ENCODE measurements around the gene HIVEP3. TPM values are rescaled to one million over a fixed set of nuclear protein-coding genes. Genes with fewer than 3 reads are reported as not detected.
A peak's percentile ranks its signal among the peaks of the same experiment; 100 is the strongest.

The HIVEP3 gene
- total RNA-seq, 1 donor from 2014 or later: 6.4 TPM

- ATAC-seq (ENCODE audit: poor library complexity) (no peak), DNase-seq (no peak)
- intact Hi-C loops (cut with DNase I): no loop called here
Measured at GRCh38 chr1:41809692-41810091, 109.0 kb downstream of the HIVEP3 start.

DNA sequence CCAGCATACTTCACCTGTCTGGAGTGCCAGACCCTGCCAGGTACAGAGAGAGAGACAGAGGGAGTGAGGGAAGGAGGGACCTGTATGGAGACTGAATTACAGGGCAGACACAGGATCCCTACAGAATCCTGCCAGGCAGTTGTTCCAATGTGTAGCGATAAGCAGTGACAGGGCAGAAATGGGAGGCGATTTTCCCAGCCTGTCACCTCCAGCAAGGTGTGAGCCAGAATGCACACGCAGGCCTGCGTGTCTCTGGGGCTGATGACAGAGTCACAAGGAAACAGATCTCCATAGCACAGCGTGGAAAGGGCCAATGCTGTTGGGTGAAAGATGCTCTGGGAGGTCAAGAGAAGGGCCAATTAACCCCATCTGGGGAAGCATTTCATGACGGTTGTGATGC lies 111.3 kb downstream of the HIVEP3 start:
- peak; percentile 71 for DNase-seq
- ATAC-seq (ENCODE audit: poor library complexity): peak; percentile 83
- intact Hi-C loops (cut with DNase I): no loop called here

DNA sequence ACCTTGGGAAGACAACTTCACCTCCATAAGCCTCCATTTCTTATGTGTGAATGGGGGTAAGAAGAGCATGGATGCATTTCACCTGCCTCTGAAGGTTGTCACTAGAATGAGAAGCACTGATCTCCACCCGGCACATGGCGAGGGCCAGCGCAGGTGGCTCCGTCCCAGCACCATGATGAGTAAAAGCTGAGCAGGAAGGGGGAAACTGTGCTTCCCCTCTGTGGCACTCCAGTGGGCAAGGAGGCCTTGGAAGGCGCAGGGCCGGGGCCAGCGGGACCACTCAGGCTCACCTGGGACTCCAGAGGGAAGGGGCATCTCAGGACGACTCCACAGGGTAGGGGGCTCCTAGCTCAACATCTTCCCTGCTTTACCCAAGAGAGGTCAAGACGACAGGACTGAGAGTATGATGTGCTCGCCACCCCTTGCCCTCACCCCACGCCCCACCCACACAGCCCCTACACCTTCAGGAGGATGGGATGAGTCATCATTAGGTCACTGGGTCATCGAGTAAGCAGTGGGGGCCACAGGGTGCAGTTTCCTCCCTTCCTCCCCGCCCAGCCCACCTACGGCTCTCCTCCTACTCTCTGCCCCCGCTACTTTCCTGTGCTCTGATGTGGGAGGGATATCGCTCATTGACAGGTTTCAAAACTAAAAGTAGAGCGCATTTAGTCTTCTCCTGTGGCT lies 112.1 kb downstream of the HIVEP3 start:
- DNase-seq (no peak), ATAC-seq (ENCODE audit: poor library complexity) (no peak)
- intact Hi-C loops (cut with DNase I): no loop called here

GRCh38 chr1:41805771-41806471 lies 112.8 kb downstream of the HIVEP3 start:
- ATAC-seq (ENCODE audit: poor library complexity) (no peak), DNase-seq (no peak)
- intact Hi-C loops (cut with DNase I): no loop called here

DNA sequence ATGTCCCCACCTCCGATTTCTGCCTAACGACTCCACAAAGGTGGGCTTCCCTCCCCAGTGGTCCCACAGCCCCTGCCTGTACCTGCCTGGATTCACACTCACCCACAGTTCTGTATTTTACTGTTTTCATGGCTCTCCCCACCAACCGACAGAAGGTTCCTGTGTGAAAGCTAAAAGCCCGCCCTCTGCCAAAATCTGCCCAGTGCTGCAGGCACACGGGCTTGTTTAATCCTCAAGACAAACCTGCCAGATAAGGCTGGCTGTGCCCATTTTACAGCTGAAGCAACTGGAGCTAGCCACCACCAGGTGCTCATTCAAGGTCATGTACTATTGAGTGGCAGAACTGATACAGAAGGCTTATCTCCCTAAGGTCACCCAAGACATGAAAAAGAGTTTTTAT lies 114.5 kb downstream of the HIVEP3 start:
- no peak for ATAC-seq (ENCODE audit: poor library complexity)
- DNase-seq: no peak
- intact Hi-C loops (cut with DNase I): no loop called here

GRCh38 chr1:41803656-41804055 lies 115.1 kb downstream of the HIVEP3 start:
- no peak for ATAC-seq (ENCODE audit: poor library complexity)
- intact Hi-C loops (cut with DNase I): no loop called here
- no peak for DNase-seq

DNA sequence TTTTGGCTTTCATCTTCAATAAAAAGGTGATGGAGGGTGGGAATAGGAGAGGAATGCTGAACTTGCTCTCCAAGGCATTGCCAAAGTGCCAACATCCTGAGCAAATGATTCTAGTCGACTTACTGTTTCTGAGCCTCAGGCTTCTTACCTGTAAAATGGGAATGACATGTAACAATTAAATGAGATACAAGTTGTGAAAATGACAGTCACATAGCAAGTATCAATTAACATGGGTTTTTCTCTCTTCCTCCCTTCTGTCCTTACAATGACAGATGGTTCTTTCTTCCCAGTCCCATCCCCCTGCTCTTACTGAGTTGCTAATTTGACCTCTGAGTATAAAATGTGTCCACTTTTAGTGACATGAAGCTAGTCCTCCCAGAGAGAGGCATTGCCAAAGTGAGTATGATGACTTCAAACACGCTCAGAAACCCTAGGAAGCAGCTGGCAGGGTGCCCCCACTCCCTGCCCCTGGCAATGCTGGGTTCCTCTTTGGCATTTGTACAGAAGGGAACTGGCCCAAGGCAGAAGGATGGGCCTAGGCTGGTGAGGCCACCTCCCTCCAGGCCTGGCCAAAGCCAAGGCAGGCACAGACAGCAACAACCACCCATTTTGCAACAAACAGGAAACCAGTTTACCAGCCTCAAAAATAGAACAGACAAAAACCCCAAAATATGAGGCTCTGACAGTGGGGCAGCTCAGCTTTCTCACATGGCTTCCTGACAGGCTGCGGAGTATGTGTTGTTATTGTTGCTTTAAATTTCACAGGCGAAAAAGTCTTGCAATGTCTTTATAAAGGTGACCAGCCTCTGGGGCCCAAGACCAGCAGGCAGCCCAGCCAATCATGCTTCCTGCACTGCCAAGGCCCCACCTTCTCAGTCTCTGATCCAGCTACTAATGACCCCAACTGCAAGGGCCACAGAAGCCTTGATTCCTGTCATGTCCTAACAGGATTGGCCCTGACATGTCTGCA lies 115.9 kb downstream of the HIVEP3 start:
- ATAC-seq (ENCODE audit: poor library complexity) (peak; percentile 44), DNase-seq (peak; percentile 88)
- intact Hi-C loops (cut with DNase I): no loop called here

DNA sequence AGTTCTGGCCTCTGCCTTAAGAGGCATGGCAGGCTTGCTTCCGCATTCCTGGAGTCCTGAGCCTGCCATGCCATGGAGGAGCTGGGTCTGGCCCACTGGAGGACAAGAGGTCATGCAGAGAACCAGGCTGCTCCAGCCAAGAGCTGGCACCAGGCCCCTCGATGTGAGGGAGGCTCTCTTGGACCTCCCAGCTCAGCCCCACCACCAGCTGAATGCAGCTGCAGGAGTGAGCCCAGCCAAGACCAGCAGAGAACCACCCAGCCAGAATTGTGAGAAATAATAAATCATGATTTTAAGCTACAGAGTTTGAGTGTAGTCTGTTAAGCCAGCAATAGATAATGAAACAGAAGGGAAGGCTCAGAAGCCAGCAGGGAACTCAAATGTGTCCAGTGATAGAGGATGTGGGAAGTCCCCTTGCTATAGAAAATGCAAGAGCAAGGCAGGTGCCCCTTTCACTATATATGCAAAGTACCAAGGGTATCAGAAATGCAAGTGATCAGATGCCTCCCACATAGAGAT lies 118.4 kb downstream of the HIVEP3 start:
- ATAC-seq (ENCODE audit: poor library complexity) (peak; percentile 78), DNase-seq (peak; percentile 88)
- intact Hi-C loops (cut with DNase I): no loop called here

DNA sequence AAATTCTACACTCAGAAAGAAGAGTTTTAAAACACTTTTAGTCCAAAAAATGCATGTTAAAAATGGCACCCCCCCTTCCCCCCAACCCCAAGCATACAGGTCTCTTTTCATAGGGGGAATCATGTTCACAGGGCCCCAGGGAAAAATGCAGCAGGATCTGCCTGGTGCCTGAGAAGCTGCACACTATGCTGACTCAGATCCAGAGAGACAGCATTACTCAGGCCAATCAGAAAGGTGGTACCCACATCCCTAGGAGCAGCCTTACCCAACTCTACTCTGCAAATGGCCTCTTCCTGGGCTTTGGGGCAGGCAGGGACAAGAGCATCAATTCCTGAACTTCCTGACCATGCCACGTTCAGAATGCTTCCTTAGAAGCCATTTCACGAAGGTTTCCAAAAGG lies 119.0 kb downstream of the HIVEP3 start:
- DNase-seq (no peak), ATAC-seq (ENCODE audit: poor library complexity) (no peak)
- intact Hi-C loops (cut with DNase I): loop anchor here (10.0 kb wide), 2 partner anchors 175 to 225 kb away; no protein-coding TSS in a partner anchor

DNA sequence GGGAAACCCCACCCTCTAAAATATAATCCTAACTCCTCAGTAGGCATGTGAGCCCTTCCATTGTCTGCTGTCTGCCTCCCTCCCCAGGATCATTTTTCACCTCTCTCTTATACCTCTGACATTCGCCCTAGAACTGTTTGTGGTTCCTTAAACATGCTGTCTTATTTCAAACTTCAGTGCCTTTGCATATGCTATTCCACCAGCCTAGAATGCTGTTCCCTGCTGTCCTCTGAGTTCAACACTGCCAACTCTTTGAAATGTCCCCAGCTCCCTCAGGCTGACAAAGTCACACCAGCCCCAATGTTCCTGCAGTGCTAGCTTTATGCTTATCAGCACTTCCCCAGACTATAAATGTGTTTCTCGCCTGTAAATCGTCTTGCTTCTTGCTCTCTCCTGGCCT lies 119.5 kb downstream of the HIVEP3 start:
- no peak for ATAC-seq (ENCODE audit: poor library complexity)
- intact Hi-C loops (cut with DNase I): loop anchor here (10.0 kb wide), 2 partner anchors 174 to 224 kb away; no protein-coding TSS in a partner anchor
- no peak for DNase-seq

- no peak for ATAC-seq (ENCODE audit: poor library complexity)
- intact Hi-C loops (cut with DNase I): loop anchor here (10.0 kb wide), 2 partner anchors 170 to 220 kb away; no protein-coding TSS in a partner anchor
- DNase-seq: no peak
Measured at GRCh38 chr1:41795205-41795762, 123.4 kb downstream of the HIVEP3 start.

DNA sequence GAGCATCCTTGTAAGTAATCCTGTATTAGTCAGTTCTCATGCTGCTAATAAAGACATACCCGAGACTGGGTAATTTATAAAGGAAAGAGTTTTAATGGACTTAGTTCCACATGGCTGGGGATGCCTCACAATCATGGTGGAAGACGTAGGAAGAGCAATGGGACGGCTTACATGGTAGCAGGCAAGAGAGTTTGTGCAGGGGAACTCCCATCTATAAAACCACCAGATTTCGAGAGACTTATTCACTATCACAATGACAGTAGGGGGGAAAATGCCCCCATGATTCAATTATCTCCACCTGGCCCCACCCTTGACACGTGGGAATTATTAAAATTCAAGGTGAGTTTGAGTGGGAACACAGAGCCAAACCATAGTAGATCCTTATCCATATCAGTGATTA lies 124.7 kb downstream of the HIVEP3 start:
- ATAC-seq (ENCODE audit: poor library complexity) (no peak), DNase-seq (no peak)
- intact Hi-C loops (cut with DNase I): loop anchor here (10.0 kb wide), 2 partner anchors 169 to 219 kb away; no protein-coding TSS in a partner anchor

DNA sequence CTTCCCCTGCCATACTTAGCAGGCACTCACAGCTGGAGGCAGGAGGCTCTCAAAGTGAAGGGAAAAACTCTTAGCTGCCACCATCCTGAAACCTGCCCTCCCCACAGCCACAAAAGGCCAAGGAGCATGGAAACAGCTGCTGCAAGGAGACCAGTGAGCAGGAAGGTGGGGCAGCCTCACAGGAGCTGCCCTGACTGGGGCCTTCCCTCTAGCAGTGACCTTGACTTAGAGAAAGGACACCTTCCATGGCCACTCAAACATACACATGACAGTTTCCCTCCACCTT lies 126.3 kb downstream of the HIVEP3 start:
- ATAC-seq (ENCODE audit: poor library complexity) (no peak), DNase-seq (no peak)
- intact Hi-C loops (cut with DNase I): loop anchor here (10.0 kb wide), 2 partner anchors 168 to 218 kb away; no protein-coding TSS in a partner anchor

- DNase-seq: no peak
- intact Hi-C loops (cut with DNase I): loop anchor here (10.0 kb wide), 2 partner anchors 167 to 217 kb away; no protein-coding TSS in a partner anchor
- ATAC-seq (ENCODE audit: poor library complexity): no peak
Measured at GRCh38 chr1:41791667-41792484, 126.8 kb downstream of the HIVEP3 start.

DNA sequence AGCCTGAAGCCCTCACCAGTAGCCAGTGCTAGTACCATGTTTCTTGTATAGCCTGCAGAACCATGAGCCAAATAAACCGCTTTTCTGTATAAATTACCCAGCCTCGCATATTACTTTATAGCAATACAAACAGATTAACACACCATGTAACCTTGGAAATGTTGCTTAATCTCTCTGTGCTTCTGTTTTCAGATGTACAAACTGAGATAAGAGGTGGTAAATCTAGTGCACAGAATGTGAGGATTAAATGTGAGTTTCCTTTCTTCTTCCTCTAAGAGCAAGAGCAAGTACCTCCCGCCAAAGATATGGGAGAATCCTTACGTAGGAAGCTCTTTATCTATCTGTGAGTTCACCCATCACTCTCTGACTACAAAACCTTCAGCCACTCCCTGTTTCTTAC lies 128.4 kb downstream of the HIVEP3 start:
- ATAC-seq (ENCODE audit: poor library complexity) (no peak), DNase-seq (no peak)
- intact Hi-C loops (cut with DNase I): loop anchor here (10.0 kb wide), 2 partner anchors 166 to 216 kb away; no protein-coding TSS in a partner anchor

- intact Hi-C loops (cut with DNase I): loop anchor here (10.0 kb wide), 2 partner anchors 165 to 215 kb away; no protein-coding TSS in a partner anchor
- no peak for DNase-seq
- ATAC-seq (ENCODE audit: poor library complexity): no peak
Measured at GRCh38 chr1:41789661-41790330, 128.9 kb downstream of the HIVEP3 start.

DNA sequence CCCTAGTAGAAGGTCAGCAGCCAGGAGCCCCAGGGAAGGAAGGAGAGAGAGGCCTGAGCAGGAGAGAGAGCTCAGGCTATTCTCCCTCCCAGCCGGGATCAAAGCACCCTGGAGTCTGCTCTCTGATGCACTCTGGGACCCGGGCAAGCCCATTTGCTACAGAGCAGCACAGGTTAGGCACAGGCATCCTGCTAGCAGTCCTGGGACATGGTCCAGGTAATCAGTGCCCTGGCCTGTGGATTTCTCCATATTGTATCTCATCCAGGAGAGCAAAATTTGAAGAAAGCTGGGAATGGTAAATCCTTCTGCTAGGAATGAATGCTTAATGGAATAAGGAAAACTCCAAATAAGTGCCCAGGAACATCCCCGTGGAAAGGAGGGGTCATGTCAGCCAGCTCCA lies 130.3 kb downstream of the HIVEP3 start:
- DNase-seq: no peak
- intact Hi-C loops (cut with DNase I): no loop called here

More for the DNA sequence above, 130.3 kb downstream of the HIVEP3 start:
- no peak for ATAC-seq (ENCODE audit: poor library complexity)
